Neural crest cell (in vitro differentiated cells): Measurements from ENCODE around the gene CEBPA. TPM values are rescaled to one million over a fixed set of nuclear protein-coding genes. Genes with fewer than 3 reads are reported as not detected.

ENCODE experiments used
- DNase-seq: peaks from one replicate; pipeline ENCODE4 v3.0.0; 2021; ENCODE audit warnings: low read depth, mixed read lengths, low spot score
- H3K27ac Mint-ChIP-seq: one replicate; pipeline ENCODE4 v1.8.0; 2021; ENCODE audit warnings: mild to moderate bottlenecking, mixed read lengths; ENCODE audit not compliant: unreplicated experiment
- H3K27me3 Mint-ChIP-seq: 2 replicates; pipeline ENCODE4 v1.8.0; 2021; ENCODE audit warnings: low read depth, mild to moderate bottlenecking, mixed read lengths
- H3K36me3 Mint-ChIP-seq: 2 replicates; pipeline ENCODE4 v1.8.0; 2021; ENCODE audit warnings: low read depth, mild to moderate bottlenecking, mixed read lengths
- H3K4me1 Mint-ChIP-seq: 2 replicates; pipeline ENCODE4 v1.8.0; 2021; ENCODE audit warnings: mixed read lengths
- H3K4me3 Mint-ChIP-seq: one replicate; pipeline ENCODE4 v1.8.0; 2021; ENCODE audit warnings: mild to moderate bottlenecking, mixed read lengths
- H3K9me3 Mint-ChIP-seq: 2 replicates; pipeline ENCODE4 v1.8.0; 2021; ENCODE audit warnings: mixed read lengths
- total RNA-seq: library from RNA; stranded (reverse); gene quantifications from 2 replicates; pipeline ENCODE4 v1.2.1, GENCODE V29; 2021
- TF ChIP-seq, protein P1 (sequence below): fragments of 200-600 bp; sonication (generic); conservative IDR thresholded peaks from 2 replicates; pipeline ENCODE4 v1.5.0; 2021; ENCODE audit warnings: antibody characterized with exemption, mild to moderate bottlenecking

CEBPA gene
- total RNA-seq, 1 donor from 2014 or later: 1.7 TPM

DNA sequence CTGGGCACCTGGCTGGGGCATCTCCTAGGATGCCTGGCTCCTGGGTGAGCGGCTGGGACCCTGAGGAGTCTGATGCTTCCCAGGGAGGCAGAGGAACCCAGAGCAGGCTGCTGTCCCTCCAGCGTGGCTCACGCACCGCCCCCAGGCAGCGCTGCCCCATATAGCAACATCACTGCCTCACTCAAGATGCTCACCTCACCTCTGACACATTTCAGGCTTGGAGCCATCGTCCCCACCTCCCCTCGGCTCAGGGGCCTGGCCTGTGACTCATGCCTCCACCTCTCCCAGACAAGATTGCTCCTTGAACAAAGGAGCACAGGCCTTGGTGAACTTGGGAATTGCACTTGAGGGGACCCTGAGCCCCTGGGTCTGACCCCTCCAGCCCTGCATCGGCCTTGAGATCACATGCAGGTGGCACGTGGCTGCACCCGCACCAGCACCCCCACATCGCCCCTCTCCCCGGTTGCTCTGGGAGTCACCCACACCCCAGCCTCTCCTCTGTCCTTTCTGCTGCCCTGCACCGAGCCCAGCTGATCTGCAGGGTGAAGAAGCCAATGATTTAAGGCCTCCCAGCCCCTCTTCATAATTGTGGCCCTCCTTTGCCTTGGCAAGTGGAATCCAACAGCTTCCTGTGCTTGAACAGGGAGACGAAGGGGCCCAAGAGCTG, 11.2 kb downstream of the CEBPA start:
- peaks cover 5% of the 10 kb centered on the region for H3K9me3 Mint-ChIP-seq
- no peaks in the 10 kb centered on the region for H3K36me3 Mint-ChIP-seq
- H3K27me3 Mint-ChIP-seq: peaks cover 9% of the 10 kb centered on the region
- no peak overlapping the region for H3K4me3 Mint-ChIP-seq
- no peak for DNase-seq
- H3K27ac Mint-ChIP-seq: peak overlapping the region; percentile 81
- H3K4me1 Mint-ChIP-seq: peaks cover 10% of the 10 kb centered on the region
- TF ChIP-seq, protein P1, sequence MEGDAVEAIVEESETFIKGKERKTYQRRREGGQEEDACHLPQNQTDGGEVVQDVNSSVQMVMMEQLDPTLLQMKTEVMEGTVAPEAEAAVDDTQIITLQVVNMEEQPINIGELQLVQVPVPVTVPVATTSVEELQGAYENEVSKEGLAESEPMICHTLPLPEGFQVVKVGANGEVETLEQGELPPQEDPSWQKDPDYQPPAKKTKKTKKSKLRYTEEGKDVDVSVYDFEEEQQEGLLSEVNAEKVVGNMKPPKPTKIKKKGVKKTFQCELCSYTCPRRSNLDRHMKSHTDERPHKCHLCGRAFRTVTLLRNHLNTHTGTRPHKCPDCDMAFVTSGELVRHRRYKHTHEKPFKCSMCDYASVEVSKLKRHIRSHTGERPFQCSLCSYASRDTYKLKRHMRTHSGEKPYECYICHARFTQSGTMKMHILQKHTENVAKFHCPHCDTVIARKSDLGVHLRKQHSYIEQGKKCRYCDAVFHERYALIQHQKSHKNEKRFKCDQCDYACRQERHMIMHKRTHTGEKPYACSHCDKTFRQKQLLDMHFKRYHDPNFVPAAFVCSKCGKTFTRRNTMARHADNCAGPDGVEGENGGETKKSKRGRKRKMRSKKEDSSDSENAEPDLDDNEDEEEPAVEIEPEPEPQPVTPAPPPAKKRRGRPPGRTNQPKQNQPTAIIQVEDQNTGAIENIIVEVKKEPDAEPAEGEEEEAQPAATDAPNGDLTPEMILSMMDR: no peak

DNA sequence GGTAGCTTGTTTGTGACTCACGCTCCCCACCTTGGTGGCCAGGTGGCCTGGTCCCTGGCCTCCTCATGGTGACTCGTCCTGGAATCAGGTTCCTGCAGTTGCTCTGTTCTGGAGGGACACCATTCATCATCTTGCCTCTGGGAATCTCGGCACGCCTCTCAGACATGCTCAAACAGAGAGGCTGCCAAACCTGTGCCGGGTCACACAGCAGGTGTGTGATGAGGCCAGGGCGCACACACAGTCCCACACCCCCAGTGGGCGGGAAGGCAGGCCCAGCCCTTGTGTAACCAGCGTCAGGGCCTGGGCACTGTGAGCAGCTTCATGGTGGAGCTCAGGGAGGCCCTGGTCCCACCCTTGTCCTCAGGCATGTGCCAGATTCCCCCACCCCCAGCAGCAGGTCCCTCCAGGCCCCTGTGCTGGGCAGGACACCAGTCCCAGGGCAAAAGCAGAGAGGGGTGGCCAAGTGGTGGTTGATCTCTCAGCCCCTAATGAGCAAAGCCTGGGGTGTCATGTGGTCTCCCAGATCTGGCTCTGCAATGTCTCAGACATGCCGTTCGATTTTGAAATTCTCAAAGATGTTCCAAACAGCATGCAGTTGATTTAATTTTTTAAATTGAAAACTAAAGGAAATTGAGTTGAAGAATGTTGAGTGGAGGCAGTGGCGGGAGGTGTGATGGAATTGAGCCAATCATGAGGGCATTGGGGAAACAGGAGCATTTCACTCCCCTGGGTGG, 12.1 kb downstream of the CEBPA start:
- Mint-ChIP-seq H3K4me1 (peaks cover 16% of the 10 kb centered on the region), H3K9me3 (peaks cover 5% of the 10 kb centered on the region), H3K36me3 (no peaks in the 10 kb centered on the region), H3K4me3 (no peak overlapping the region), H3K27me3 (peaks cover 14% of the 10 kb centered on the region), H3K27ac (peak overlapping the region; percentile 27)
- no peak for DNase-seq
- TF ChIP-seq, protein P1: no peak

DNA sequence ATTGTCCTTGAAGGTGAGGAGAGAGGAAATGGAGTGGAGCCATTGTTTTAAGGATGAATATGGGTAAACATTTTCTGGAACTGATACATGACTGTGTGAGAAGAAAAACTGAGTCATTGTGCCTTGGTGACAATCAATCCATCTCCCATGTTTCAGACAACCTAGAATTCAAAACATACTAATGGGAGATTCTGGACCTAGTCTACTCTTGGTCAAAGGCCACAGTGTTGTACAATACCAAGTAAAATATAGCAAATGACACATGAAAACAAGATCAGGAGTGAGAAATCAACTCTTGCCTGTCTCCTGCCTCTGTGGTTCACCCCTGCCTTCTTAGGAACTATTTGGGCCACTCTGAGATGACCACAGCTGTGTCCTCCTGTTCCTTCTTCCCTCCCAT, 13.1 kb downstream of the CEBPA start:
- no peak for DNase-seq
- Mint-ChIP-seq H3K27me3 (peaks cover 15% of the 10 kb centered on the region), H3K4me3 (no peak overlapping the region), H3K9me3 (peaks cover 5% of the 10 kb centered on the region), H3K4me1 (peaks cover 24% of the 10 kb centered on the region), H3K27ac (no peak overlapping the region), H3K36me3 (no peaks in the 10 kb centered on the region)
- TF ChIP-seq, protein P1: no peak

DNA sequence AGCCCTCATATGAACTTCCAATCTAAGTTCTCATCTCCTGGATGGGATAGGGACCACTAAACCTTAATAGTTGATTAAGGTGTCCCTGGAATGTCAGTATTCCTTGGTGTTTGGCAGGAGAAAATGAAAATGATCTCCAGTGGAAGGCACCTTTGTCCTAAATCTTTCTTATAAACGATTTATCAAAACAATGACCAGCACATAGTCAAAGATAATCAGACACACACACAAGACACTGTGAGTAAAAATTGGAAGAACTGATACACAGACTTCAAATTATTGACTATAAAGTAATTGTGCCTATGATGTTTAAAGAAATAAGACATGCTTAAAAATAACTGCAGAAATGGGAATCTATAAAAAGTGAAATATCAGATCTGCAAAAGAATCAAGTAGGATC, 13.7 kb downstream of the CEBPA start:
- H3K9me3 Mint-ChIP-seq: peaks cover 5% of the 10 kb centered on the region
- DNase-seq: no peak
- H3K27ac Mint-ChIP-seq: no peak overlapping the region
- peaks cover 14% of the 10 kb centered on the region for H3K27me3 Mint-ChIP-seq
- H3K4me3 Mint-ChIP-seq: no peak overlapping the region
- TF ChIP-seq, protein P1: no peak
- H3K4me1 Mint-ChIP-seq: peaks cover 23% of the 10 kb centered on the region
- H3K36me3 Mint-ChIP-seq: no peaks in the 10 kb centered on the region

DNA sequence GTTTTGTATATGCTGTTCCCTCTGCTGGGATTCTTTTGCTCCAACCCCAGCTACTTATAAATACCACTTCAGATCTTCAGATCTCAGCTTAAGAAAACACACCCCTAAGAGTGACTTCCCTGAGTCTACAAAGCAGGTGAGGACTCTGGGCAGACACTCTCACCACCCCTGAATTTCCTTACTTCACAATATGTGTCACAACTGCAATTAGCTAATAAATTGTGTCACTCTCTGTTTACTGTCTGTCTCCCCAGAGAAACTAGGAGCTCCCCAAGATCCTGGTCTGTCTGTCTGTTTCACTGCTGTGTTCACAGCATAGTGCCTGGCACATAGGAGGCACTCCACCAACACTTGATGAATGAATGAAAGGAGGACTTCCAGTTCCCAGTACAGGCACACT, 14.4 kb downstream of the CEBPA start:
- Mint-ChIP-seq H3K4me3 (no peak overlapping the region), H3K36me3 (no peaks in the 10 kb centered on the region), H3K9me3 (peaks cover 5% of the 10 kb centered on the region), H3K27me3 (peaks cover 12% of the 10 kb centered on the region), H3K4me1 (peaks cover 17% of the 10 kb centered on the region), H3K27ac (peak overlapping the region; percentile 73)
- no peak for DNase-seq
- TF ChIP-seq, protein P1: no peak
